SJSA1 (cell line): ENCODE measurements around the gene CD82. TPM values are rescaled to one million over a fixed set of nuclear protein-coding genes. Genes with fewer than 3 reads are reported as not detected.
"Not testable (repeated sequence)": the region's sequence is repeated elsewhere in the genome, so short reads cannot be mapped to it uniquely, and the experiment has no call there.

Source experiments
- DNase-seq, 2 experiments: peaks; one replicate each; pipeline ENCODE4 v3.0.0-alpha.2; 2015 to 2020; ENCODE audit warnings: low spot score in 2 of 2, low read depth in 1 of 2
- H3K27ac ChIP-seq: fragments of 250-450 bp; sonication (Bioruptor Pico); 2 replicates; pipeline ENCODE4 v1.5.1; 2020; ENCODE audit warnings: mild to moderate bottlenecking, moderate library complexity
- H3K27me3 ChIP-seq: fragments of 250-450 bp; sonication (Bioruptor Pico); replicated peaks from 2 replicates; pipeline ENCODE4 v1.5.1; 2020; ENCODE audit warnings: mild to moderate bottlenecking, moderate library complexity
- H3K36me3 ChIP-seq: fragments of 250-450 bp; sonication (Bioruptor Pico); 2 replicates; pipeline ENCODE4 v1.5.1; 2020; ENCODE audit warnings: mild to moderate bottlenecking
- H3K4me1 ChIP-seq: fragments of 250-450 bp; sonication (Bioruptor Pico); replicated peaks from 2 replicates; pipeline ENCODE4 v1.6.1; 2021; ENCODE audit warnings: mild to moderate bottlenecking
- H3K4me3 ChIP-seq: fragments of 250-450 bp; sonication (Bioruptor Pico); 2 replicates; pipeline ENCODE4 v1.5.1; 2020; ENCODE audit warnings: mild to moderate bottlenecking
- H3K9me3 ChIP-seq: fragments of 250-450 bp; sonication (Bioruptor Pico); replicated peaks from 2 replicates; pipeline ENCODE4 v1.5.1; 2020; ENCODE audit warnings: mild to moderate bottlenecking
- total RNA-seq: library from RNA; depleted of rRNA; stranded (reverse); fragments of >200 nt; shearing (Covaris generic); gene quantifications from 2 replicates; pipeline ENCODE4 v1.2.3, GENCODE V29; 2014; rRNA removed

CD82 gene
- total RNA-seq, 1 experiment from 2014 or later = 15.5 TPM

DNA sequence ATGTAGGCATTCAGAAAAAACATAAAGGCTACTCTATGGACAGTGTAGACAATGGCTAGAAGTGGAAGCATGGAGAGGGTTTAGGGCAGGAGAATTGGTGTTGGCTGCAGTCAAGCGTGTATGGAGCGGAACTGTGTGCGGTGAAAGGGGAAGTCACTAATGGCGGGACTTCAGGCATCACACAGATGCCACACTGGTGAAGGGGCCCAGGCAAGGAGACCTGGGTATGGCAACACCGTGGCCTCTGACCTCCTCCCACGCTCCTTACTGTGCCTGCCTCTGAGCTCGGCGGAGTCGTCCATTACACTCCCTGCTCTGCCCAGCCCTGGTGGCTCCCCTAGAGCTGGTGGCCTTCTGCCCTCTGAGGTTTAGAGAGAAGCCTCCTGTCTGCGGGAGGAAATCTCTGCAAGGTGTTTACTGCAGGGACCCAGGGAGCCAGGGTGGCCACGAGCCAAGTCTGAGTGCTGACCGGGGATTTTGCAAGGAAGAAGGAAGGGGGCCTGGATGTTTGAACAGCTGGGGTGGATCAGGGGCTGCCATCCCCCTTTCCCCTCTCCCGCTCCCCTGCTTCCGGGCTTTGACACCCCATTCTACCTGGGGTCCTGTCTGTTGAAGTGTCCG lies 86.2 kb downstream of the CD82 start:
- DNase-seq = no peak
- Histone ChIP-seq H3K27me3 (peaks cover 17% of the 10 kb centered on the region), H3K27ac (no peak overlapping the region), H3K36me3 (no peaks in the 10 kb centered on the region), H3K9me3 (no peaks in the 10 kb centered on the region), H3K4me3 (no peak overlapping the region), H3K4me1 (no peaks in the 10 kb centered on the region)

DNA sequence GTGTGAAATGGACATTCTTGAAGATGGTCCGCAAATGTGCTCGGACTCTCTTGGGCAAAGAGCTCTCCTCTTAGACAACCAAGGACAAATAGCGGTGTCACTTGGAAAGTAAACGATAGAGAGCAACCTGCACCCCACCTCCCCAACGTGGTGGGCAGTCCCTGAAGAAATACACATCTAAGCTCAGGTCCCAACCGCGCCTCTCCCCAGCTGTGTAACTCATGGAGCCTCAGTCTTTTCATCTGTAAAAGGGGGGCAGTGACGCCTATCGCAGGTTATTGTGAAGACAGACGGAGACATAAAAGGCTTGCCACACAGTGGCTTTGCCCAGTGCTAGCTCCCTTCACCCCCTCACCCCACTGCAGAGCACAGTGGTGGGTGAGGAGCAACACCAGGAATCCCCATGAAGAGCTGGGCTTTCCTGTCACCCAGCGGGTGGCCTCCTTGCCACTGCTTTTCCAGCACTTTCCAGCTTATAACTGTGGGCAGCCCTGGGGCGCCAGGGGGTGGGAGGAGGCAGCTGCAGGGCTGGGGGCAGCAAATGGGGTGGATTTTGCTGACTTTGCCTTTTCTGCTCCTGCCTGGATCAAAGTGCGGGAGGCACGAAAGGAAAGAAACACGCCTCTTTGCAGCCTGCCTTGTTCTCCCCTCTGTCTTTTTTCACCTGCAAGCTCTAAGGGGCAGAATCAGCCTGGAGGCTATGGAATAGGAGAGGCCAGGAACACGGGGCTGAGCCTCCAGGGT lies 87.6 kb downstream of the CD82 start:
- no peak for DNase-seq

DNA sequence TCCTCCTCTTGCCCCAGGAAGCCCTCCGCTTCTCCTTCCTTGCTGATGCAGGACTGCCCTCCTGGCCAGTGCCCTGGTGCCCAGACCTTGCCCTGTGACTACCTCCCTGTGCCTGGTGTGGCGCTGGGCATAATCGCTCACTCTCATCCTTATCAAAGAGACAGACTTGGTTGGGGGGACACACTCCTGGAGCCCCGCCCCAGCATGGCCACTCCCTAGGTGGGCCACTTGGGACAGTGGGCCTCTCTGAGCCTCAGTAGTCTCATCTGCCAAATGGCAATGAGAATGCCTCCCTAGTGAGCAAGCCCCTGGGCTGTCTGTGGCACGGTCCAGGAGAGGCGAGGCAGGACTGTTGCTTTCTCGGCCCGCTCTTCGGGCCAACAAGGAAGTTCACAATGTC lies 88.6 kb downstream of the CD82 start:
- DNase-seq = no peak
- no peaks in the 10 kb centered on the region for H3K4me1 ChIP-seq
- H3K27ac ChIP-seq = no peak overlapping the region
- H3K4me3 ChIP-seq = no peak overlapping the region
- no peaks in the 10 kb centered on the region for H3K36me3 ChIP-seq
- H3K9me3 ChIP-seq = no peaks in the 10 kb centered on the region
- H3K27me3 ChIP-seq = peaks cover 9% of the 10 kb centered on the region

More for the DNA sequence above, 87.6 kb downstream of the CD82 start:
- no peaks in the 10 kb centered on the region for H3K4me1 ChIP-seq
- no peak overlapping the region for H3K4me3 ChIP-seq
- H3K27ac ChIP-seq = no peak overlapping the region
- H3K9me3 ChIP-seq = no peaks in the 10 kb centered on the region
- H3K36me3 ChIP-seq = no peaks in the 10 kb centered on the region
- peaks cover 15% of the 10 kb centered on the region for H3K27me3 ChIP-seq

DNA sequence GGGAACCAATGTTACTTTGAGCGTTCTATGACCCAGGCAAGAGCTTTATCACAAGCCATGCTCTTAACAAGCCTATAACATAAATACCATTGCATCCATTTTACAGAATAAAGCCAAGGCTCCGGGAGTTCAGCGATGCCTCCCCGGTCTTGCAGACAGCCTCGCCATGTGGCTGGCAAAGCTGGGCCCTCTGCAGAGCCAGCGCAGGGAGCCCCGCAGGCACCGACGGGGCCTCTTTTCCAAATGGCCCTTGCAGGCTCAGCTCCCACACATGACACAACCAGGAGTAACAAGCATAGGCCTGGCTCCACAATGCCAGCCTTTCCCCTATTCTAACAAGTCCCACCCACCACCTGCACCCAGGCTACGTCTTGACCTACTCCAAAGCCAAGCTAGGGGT lies 89.1 kb downstream of the CD82 start:
- Histone ChIP-seq H3K4me3 (no peak overlapping the region), H3K27me3 (peaks cover 7% of the 10 kb centered on the region; the same call in 1 of the 2 replicates), H3K4me1 (no peaks in the 10 kb centered on the region), H3K9me3 (no peaks in the 10 kb centered on the region), H3K27ac (no peak overlapping the region), H3K36me3 (no peaks in the 10 kb centered on the region)
- DNase-seq = no peak

DNA sequence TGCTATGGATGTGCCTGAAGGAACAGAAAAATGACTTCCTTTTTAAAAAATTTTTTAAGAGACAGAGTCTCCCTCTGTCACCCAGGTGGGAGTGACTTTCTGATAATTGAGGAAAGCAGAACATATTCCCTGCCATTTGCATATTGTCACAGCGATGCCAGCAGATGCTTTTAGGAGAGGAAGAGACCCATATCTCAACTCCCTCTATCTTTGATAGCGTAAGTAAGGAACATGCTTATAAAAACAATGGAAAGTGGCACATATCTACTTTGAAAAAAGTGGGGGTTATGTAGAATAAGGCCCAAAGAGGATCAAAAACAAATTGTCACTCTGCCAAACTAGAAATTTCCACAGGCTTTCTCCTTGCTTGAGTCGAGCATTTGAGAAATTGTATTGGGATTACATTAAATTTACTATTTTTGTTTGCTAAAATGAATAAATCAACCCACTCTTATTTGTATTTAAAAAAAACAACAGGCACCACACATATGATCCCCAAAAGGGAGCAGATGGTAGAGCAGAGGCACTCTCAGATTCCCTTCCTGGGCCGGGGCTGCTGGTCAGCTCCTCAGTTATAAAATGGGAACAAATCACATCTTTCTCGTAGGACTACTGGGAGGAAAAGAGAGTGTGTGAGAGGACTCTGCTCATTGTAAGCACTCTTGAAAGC lies 92.5 kb downstream of the CD82 start:
- Histone ChIP-seq H3K4me1 (no peaks in the 10 kb centered on the region), H3K9me3 (no peaks in the 10 kb centered on the region), H3K36me3 (no peaks in the 10 kb centered on the region), H3K27ac (no peak overlapping the region), H3K27me3 (no peaks in the 10 kb centered on the region; the same call in 1 of the 2 replicates), H3K4me3 (no peak overlapping the region)
- DNase-seq = no peak

DNA sequence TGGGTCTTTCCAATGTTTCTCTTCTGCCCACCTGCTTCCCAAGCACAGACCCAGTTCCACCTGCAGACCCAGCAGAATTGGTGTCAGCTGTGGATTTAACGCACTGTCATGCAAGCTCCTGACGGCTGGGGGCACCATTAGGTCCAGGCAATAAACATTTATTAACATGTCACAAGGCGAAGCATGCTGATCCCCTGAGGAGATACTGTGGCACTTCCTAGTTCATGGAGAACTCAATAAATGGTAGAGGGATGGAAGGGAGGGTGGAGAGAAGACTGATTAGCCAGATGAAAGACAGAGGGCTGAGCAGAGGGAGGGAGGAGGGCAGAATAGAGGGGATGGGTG lies 93.0 kb downstream of the CD82 start:
- Histone ChIP-seq H3K27ac (no peak overlapping the region), H3K4me3 (no peak overlapping the region), H3K27me3 (no peaks in the 10 kb centered on the region; the same call in 1 of the 2 replicates), H3K36me3 (no peaks in the 10 kb centered on the region), H3K4me1 (no peaks in the 10 kb centered on the region), H3K9me3 (no peaks in the 10 kb centered on the region)
- DNase-seq = no peak

DNA sequence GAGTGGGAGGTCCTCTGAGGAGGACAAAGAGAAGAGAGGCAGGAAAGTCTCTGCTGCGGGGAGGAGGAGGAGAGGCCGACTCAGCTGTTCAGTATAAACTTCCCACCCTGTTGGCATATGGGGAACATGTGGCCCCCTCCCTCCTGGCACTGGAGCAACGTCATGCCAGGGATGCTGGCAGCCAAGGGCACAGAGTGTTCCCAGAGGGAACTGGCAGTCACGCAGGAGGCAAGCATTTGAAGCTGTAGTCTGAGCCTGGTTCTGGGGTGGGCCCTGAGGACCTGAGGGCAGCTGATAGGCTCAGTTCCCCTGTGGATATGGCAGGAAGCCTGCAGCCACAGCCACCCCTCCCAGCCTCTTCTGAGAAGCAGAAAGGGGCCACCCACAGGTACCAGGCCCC lies 94.2 kb downstream of the CD82 start:
- Histone ChIP-seq H3K9me3 (no peaks in the 10 kb centered on the region), H3K27me3 (no peaks in the 10 kb centered on the region; the same call in 1 of the 2 replicates), H3K4me1 (no peaks in the 10 kb centered on the region), H3K27ac (no peak overlapping the region), H3K4me3 (no peak overlapping the region), H3K36me3 (no peaks in the 10 kb centered on the region)
- DNase-seq = no peak

DNA sequence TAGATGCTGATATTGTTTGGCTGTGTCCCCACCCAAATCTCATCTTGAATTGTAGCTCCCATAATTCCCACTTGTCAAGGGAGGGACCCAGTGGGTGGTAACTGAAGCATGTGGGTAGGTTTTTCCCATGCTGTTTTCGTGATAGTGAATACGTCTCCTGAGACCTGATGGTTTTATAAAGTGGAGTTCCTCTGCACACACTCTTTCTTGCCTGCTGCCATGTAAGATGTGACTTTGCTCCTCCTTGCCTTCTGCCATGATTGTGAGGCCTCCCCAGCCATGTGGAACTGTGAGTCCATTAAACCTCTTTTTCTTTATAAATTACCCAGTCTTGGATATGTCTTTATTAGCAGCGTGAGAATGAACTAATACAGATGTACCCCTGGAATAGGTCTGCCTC lies 95.1 kb downstream of the CD82 start:
- not testable (repeated sequence) for H3K27me3 ChIP-seq, H3K4me1 ChIP-seq, H3K27ac ChIP-seq, H3K9me3 ChIP-seq, H3K4me3 ChIP-seq, H3K36me3 ChIP-seq, DNase-seq

DNA sequence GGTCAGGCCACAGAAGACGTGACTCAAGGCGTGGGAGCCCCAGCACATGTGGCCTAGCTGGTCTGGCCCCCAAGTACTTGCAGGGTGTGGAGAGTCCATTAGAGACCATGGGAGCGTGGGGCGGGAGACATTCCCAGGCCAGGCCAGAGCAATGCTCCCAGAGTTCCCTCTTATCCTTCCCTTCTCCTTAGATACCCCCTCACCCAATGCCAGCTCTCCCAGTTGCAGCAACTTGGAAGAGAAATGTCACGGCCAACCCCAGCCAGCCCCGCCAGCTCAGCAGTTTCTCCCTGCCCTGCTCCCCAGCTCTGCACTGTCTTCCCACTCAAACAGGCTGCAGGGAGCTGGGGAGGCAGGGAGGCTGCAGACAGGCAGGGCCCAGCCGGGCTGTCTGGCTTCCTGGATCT lies 95.9 kb downstream of the CD82 start:
- no peak for DNase-seq
- no peaks in the 10 kb centered on the region for H3K36me3 ChIP-seq

More for the DNA sequence above, 95.9 kb downstream of the CD82 start:
- H3K4me1 ChIP-seq = no peaks in the 10 kb centered on the region
- H3K27ac ChIP-seq = no peak overlapping the region
- H3K4me3 ChIP-seq = no peak overlapping the region
- H3K27me3 ChIP-seq = peaks cover 1% of the 10 kb centered on the region; the same call in 1 of the 2 replicates
- H3K9me3 ChIP-seq = no peaks in the 10 kb centered on the region

Other genes starting within 250 kb of the CD82 start
- gene TSPAN18, start 161.3 kb downstream of the CD82 start, total RNA-seq = 1.9 TPM in 1 of 2 replicates, not detected in the other